Measurements from ENCODE around the gene EXPH5.

DNA sequence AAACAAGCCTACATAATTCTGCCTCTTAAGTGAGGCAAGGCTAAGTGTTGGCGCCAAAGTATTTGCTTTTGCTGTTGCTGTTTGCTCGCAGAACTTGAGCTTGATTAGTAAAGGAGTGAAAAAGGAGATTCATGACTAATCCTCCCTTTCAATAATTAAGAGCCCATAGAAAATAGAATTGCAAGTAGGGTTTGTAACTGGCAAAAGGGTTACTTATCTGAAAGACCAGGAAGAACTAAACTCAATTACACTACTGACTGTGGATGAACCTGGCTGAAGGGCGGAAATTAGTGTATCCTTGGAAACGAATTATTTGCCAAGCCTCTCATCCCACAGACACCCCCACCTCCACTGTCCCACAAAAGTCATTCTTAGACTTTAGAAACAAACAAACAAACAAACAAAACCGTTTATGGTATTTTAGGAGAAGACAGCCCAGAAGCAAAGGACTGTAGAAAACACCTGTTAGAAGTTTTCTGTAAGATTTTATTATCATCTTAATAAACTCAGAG, 411 bp upstream of the EXPH5 start:
- TF ChIP-seq, protein P1, sequence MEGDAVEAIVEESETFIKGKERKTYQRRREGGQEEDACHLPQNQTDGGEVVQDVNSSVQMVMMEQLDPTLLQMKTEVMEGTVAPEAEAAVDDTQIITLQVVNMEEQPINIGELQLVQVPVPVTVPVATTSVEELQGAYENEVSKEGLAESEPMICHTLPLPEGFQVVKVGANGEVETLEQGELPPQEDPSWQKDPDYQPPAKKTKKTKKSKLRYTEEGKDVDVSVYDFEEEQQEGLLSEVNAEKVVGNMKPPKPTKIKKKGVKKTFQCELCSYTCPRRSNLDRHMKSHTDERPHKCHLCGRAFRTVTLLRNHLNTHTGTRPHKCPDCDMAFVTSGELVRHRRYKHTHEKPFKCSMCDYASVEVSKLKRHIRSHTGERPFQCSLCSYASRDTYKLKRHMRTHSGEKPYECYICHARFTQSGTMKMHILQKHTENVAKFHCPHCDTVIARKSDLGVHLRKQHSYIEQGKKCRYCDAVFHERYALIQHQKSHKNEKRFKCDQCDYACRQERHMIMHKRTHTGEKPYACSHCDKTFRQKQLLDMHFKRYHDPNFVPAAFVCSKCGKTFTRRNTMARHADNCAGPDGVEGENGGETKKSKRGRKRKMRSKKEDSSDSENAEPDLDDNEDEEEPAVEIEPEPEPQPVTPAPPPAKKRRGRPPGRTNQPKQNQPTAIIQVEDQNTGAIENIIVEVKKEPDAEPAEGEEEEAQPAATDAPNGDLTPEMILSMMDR (conservative IDR thresholded peaks at IDR 0.05; ENCODE audit: low read length) = no peak
- TF ChIP-seq EZH2phosphoT487 (IDR thresholded peaks at IDR 0.05; ENCODE audit: borderline replicate concordance) = no peak
